A673 (cell line): ENCODE results near the gene AKAP3. TPM values are rescaled to one million over a fixed set of nuclear protein-coding genes. Genes with fewer than 3 reads are reported as not detected.

Source experiments
- BruUV-seq: library from RNA; stranded (reverse); fragments of 400-500 nt; replicated peaks from 2 replicates; lab custom pipeline; 2021; lab: Mats Ljungman, UMichigan
- CTCF ChIA-PET: fragments of 300-600 bp; sonication (Branson Sonifier 250); formaldehyde crosslinking; loops from one replicate; lab custom pipeline; 2022; ENCODE audit warnings: antibody characterized with exemption; lab: Charles Lee
- POLR2A ChIA-PET: fragments of 300-600 bp; sonication (Branson Sonifier 250); formaldehyde crosslinking; loops from one replicate; lab custom pipeline; 2022; ENCODE audit warnings: antibody characterized with exemption; ENCODE audit not compliant: low non-redundant PET; lab: Charles Lee
- DNase-seq: peaks from one replicate; pipeline ENCODE4 v3.0.0-alpha.2; 2015; ENCODE audit warnings: low spot score
- H3K27ac ChIP-seq: fragments of 200-600 bp; sonication (generic); 2 replicates; pipeline ENCODE4 v1.5.1; 2016; ENCODE audit warnings: mixed run types, low read depth, mild to moderate bottlenecking, mixed read lengths, antibody characterized with exemption, low read length; ENCODE audit not compliant: poor library complexity, severe bottlenecking
- H3K27me3 ChIP-seq: fragments of 200-600 bp; sonication (generic); replicated peaks from 2 replicates; pipeline ENCODE4 v1.6.1; 2017; ENCODE audit warnings: mixed run types, low read depth, mild to moderate bottlenecking, mixed read lengths, antibody characterized with exemption, low read length; ENCODE audit not compliant: insufficient read depth, poor library complexity
- H3K36me3 ChIP-seq: fragments of 200-600 bp; sonication (generic); 2 replicates; pipeline ENCODE4 v1.6.1; 2016; ENCODE audit warnings: mixed run types, mild to moderate bottlenecking, mixed read lengths, antibody characterized with exemption, low read length; ENCODE audit not compliant: insufficient read depth, poor library complexity, severe bottlenecking
- H3K4me1 ChIP-seq: fragments of 200-600 bp; sonication (generic); 2 replicates; pipeline ENCODE4 v1.6.1; 2017; ENCODE audit warnings: mixed run types, mild to moderate bottlenecking, mixed read lengths, antibody characterized with exemption, low read length; ENCODE audit not compliant: insufficient read depth, poor library complexity, severe bottlenecking
- H3K4me3 ChIP-seq: fragments of 200-600 bp; sonication (generic); 2 replicates; pipeline ENCODE4 v1.5.1; 2016; ENCODE audit warnings: low read depth, mixed run types, mild to moderate bottlenecking, mixed read lengths, low read length; ENCODE audit not compliant: poor library complexity, severe bottlenecking
- H3K9me3 ChIP-seq: fragments of 200-600 bp; sonication (generic); 2 replicates; pipeline ENCODE4 v1.6.1; 2016; ENCODE audit warnings: mixed run types, low read depth, mild to moderate bottlenecking, mixed read lengths, antibody characterized with exemption, low read length; ENCODE audit not compliant: poor library complexity, severe bottlenecking
- EZH2 ChIP-seq: fragments of 200-600 bp; sonication (generic); IDR thresholded peaks from 2 replicates; pipeline ENCODE4 v1.6.1; 2017; ENCODE audit warnings: borderline replicate concordance, low read depth, mild to moderate bottlenecking, mixed read lengths, antibody characterized with exemption, low read length; ENCODE audit not compliant: poor library complexity, severe bottlenecking
- intact Hi-C: fragments of 100-400 bp; cut with micrococcal nuclease; formaldehyde crosslinking; loops from one replicate; pipeline ENCODE4 v1.10.0; 2022; ENCODE audit not compliant: unreplicated experiment
- total RNA-seq: library from RNA; stranded (reverse); gene quantifications from 2 replicates; pipeline ENCODE4 v1.2.3, GENCODE V29; 2021
- TF ChIP-seq, protein P1 (sequence below): fragments of 300-800, 200-600 bp; sonication (generic); conservative IDR thresholded peaks from 2 replicates; pipeline ENCODE4 v1.5.1; 2017; ENCODE audit warnings: low read depth, mild to moderate bottlenecking, antibody characterized with exemption, low read length, moderate library complexity, mixed read lengths

AKAP3 gene
- total RNA-seq, 1 experiment from 2014 or later, result 1.7 TPM

- intact Hi-C loops, result no loop called here
- BruUV-seq, result no TSS peak
- H3K36me3 ChIP-seq, result no peaks in the 10 kb centered on the region
- no peaks in the 10 kb centered on the region for H3K27me3 ChIP-seq
- TF ChIP-seq, protein P1, sequence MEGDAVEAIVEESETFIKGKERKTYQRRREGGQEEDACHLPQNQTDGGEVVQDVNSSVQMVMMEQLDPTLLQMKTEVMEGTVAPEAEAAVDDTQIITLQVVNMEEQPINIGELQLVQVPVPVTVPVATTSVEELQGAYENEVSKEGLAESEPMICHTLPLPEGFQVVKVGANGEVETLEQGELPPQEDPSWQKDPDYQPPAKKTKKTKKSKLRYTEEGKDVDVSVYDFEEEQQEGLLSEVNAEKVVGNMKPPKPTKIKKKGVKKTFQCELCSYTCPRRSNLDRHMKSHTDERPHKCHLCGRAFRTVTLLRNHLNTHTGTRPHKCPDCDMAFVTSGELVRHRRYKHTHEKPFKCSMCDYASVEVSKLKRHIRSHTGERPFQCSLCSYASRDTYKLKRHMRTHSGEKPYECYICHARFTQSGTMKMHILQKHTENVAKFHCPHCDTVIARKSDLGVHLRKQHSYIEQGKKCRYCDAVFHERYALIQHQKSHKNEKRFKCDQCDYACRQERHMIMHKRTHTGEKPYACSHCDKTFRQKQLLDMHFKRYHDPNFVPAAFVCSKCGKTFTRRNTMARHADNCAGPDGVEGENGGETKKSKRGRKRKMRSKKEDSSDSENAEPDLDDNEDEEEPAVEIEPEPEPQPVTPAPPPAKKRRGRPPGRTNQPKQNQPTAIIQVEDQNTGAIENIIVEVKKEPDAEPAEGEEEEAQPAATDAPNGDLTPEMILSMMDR, result no peak
- TF ChIP-seq EZH2, result no peak
- H3K9me3 ChIP-seq, result no peaks in the 10 kb centered on the region
- H3K4me3 ChIP-seq, result no peak overlapping the region
- no peak for DNase-seq
- peaks cover 2% of the 10 kb centered on the region for H3K4me1 ChIP-seq
- CTCF ChIA-PET, result interaction anchor here (0.5 kb wide), 1 partner anchor 205 kb away, joined by 6 read pairs; no protein-coding TSS in a partner anchor
- POLR2A ChIA-PET, result no interaction called here
- no peak overlapping the region for H3K27ac ChIP-seq
Measured at GRCh38 chr12:4610481-4610880, 38.4 kb downstream of the AKAP3 start.

DNA sequence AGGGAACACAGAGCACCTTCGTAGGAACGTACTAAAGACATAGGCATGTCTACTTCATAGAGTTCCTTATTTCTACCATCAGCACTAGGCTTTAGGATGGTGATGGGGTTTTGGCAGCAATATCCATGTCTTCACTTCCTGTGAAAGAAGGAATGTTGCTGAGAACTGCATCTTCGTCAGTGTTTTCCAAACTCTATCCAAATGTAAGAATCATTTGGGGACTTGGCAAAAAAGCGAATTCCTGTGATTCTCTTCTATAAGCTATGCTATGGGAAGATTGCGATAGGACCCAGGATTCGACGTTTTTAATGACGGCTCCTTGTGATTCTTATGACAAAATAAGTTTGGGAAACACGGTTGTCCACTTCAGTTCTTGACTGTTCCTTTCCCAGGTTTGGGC is 39.8 kb downstream of the AKAP3 start:
- BruUV-seq, result no TSS peak
- intact Hi-C loops, result no loop called here
- H3K4me1 ChIP-seq, result peaks cover 5% of the 10 kb centered on the region
- no peak for DNase-seq
- H3K27me3 ChIP-seq, result no peaks in the 10 kb centered on the region
- H3K36me3 ChIP-seq, result no peaks in the 10 kb centered on the region
- no peak overlapping the region for H3K27ac ChIP-seq
- ChIA-PET CTCF (no interaction called here), POLR2A (no interaction called here)
- H3K9me3 ChIP-seq, result no peaks in the 10 kb centered on the region
- H3K4me3 ChIP-seq, result no peak overlapping the region
- TF ChIP-seq, protein P1, result no peak
- TF ChIP-seq EZH2, result no peak

DNA sequence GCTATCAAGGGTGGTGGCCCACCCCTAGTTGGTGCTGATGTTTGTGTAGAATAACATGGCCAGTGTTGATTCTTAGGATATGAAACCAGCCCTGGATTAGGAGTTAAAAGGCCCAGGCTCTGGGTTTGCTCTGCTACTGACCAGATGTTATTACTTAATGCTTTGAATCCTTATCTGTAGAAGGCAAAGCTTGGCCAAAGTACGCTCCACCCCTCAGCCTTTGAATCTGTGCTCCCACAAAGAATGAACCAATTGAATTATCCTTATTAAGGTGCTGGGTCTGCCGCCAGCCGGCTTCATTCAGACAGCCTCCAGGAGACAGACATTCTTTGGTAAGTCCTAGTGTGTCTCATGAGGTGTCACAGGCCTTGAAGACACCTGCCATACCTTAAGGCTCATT is 41.8 kb downstream of the AKAP3 start:
- ChIA-PET CTCF (no interaction called here), POLR2A (no interaction called here)
- no peak for TF ChIP-seq EZH2
- TF ChIP-seq, protein P1, result no peak
- Histone ChIP-seq H3K4me3 (no peak overlapping the region), H3K36me3 (no peaks in the 10 kb centered on the region), H3K4me1 (peaks cover 5% of the 10 kb centered on the region), H3K9me3 (no peaks in the 10 kb centered on the region), H3K27me3 (peaks cover 13% of the 10 kb centered on the region), H3K27ac (no peak overlapping the region)
- intact Hi-C loops, result no loop called here
- BruUV-seq, result no TSS peak
- no peak for DNase-seq
